PFSK-1 (cell line): ENCODE data around the gene CFAP61.

Source experiments
- FOXP2 ChIP-seq: optimal IDR thresholded peaks from 2 replicates; pipeline ENCODE3; 2011; ENCODE audit warnings: borderline replicate concordance, control low read depth, inconsistent platforms; ENCODE audit not compliant: insufficient read depth; ENCODE audit errors: extremely low read length, extremely low read depth
- POLR2AphosphoS5 ChIP-seq: IDR thresholded peaks from 2 replicates; pipeline ENCODE4 v1.6.1; 2012; ENCODE audit warnings: low read depth, mild to moderate bottlenecking, control low read depth, low read length, moderate library complexity
- REST ChIP-seq, 2 experiments: IDR thresholded peaks; 2 replicates each; pipeline versions ENCODE4 v1.6.1 to v1.8.0; 2011 to 2012; ENCODE audit warnings: low read depth in 2 of 2, low read length in 2 of 2, control low read depth in 1 of 2, inconsistent platforms in 1 of 2, mild to moderate bottlenecking in 1 of 2, moderate library complexity in 1 of 2; ENCODE audit not compliant: insufficient read depth in 1 of 2
- SIN3A ChIP-seq: IDR thresholded peaks from 2 replicates; pipeline ENCODE4 v1.6.1; 2012; ENCODE audit warnings: mild to moderate bottlenecking, low read length, moderate library complexity, borderline replicate concordance; ENCODE audit not compliant: insufficient read depth
- TAF1 ChIP-seq: IDR thresholded peaks from 2 replicates; pipeline ENCODE4 v1.6.1; 2012; ENCODE audit warnings: low read length, control low read depth, borderline replicate concordance; ENCODE audit not compliant: insufficient read depth

CFAP61 gene

GRCh38 chr20:20295621-20296498 is 243.5 kb downstream of the CFAP61 start:
- no peak for TF ChIP-seq FOXP2

- TF ChIP-seq SIN3A (no peak), REST (IDR thresholded peaks at IDR 0.05; ENCODE audit: insufficient read depth in 1 of 2, low read depth in 2 of 2, low read length in 2 of 2) (no peak), POLR2AphosphoS5 (no peak), FOXP2 (no peak), TAF1 (no peak)
Measured at GRCh38 chr20:20297181-20297580, 244.8 kb downstream of the CFAP61 start.

GRCh38 chr20:20297752-20298151 is 245.4 kb downstream of the CFAP61 start:
- no peak for TF ChIP-seq FOXP2
- TF ChIP-seq REST (IDR thresholded peaks at IDR 0.05; ENCODE audit: insufficient read depth in 1 of 2, low read depth in 2 of 2, low read length in 2 of 2), result no peak
- no peak for TF ChIP-seq POLR2AphosphoS5
- no peak for TF ChIP-seq TAF1
- no peak for TF ChIP-seq SIN3A

- TF ChIP-seq SIN3A, result no peak
- TF ChIP-seq FOXP2, result no peak
Measured at GRCh38 chr20:20299904-20300303, 247.6 kb downstream of the CFAP61 start.

GRCh38 chr20:20303320-20303719 is 251.0 kb downstream of the CFAP61 start:
- TF ChIP-seq POLR2AphosphoS5, result no peak

GRCh38 chr20:20303742-20304141 is 251.4 kb downstream of the CFAP61 start:
- TF ChIP-seq POLR2AphosphoS5, result no peak
- TF ChIP-seq TAF1, result no peak
- no peak for TF ChIP-seq FOXP2
- no peak for TF ChIP-seq SIN3A
- TF ChIP-seq REST (IDR thresholded peaks at IDR 0.05; ENCODE audit: insufficient read depth in 1 of 2, low read depth in 2 of 2, low read length in 2 of 2), result no peak

- TF ChIP-seq REST (IDR thresholded peaks at IDR 0.05; ENCODE audit: insufficient read depth in 1 of 2, low read depth in 2 of 2, low read length in 2 of 2) (no peak), TAF1 (no peak), FOXP2 (no peak), SIN3A (no peak), POLR2AphosphoS5 (no peak)
Measured at GRCh38 chr20:20304942-20305341, 252.6 kb downstream of the CFAP61 start.
